RWPE2 (cell line): Measurements from ENCODE around the gene TNIP3.
"Not testable (repeated sequence)": the region's sequence is repeated elsewhere in the genome, so short reads cannot be mapped to it uniquely, and the experiment has no call there.

ENCODE experiments used
- ATAC-seq: fragments of 200-7000 bp; cut with Tn5 transposase; 3 replicates; pipeline ENCODE4 v1.9.1; 2021; ENCODE audit warnings: low read depth
- DNase-seq: peaks from one replicate; pipeline ENCODE4 v3.0.0-alpha.2; 2020; ENCODE audit warnings: low spot score
- H3K27ac ChIP-seq: fragments of 450-650 bp; 2 replicates; pipeline ENCODE4 v1.5.1; 2017; ENCODE audit warnings: mild to moderate bottlenecking; ENCODE audit not compliant: poor library complexity, severe bottlenecking
- H3K27me3 ChIP-seq: fragments of 250-450 bp; sonication (Bioruptor Pico); 2 replicates; pipeline ENCODE4 v1.5.1; 2021; ENCODE audit warnings: mild to moderate bottlenecking, moderate library complexity; ENCODE audit not compliant: insufficient read depth, poor library complexity, severe bottlenecking
- H3K36me3 ChIP-seq: fragments of 250-450 bp; sonication (Bioruptor Pico); 2 replicates; pipeline ENCODE4 v1.5.1; 2020; ENCODE audit warnings: low read depth, mild to moderate bottlenecking, moderate library complexity
- H3K4me1 ChIP-seq: fragments of 250-450 bp; sonication (Bioruptor Pico); 2 replicates; pipeline ENCODE4 v1.5.1; 2021; ENCODE audit warnings: mild to moderate bottlenecking, moderate library complexity; ENCODE audit not compliant: insufficient read depth, poor library complexity, severe bottlenecking
- H3K4me3 ChIP-seq: fragments of 250-450 bp; sonication (Bioruptor Pico); 2 replicates; pipeline ENCODE4 v1.5.1; 2021; ENCODE audit warnings: mild to moderate bottlenecking, moderate library complexity; ENCODE audit not compliant: severe bottlenecking
- H3K9me3 ChIP-seq: fragments of 250-450 bp; sonication (Bioruptor Pico); 2 replicates; pipeline ENCODE4 v1.5.1; 2021; ENCODE audit warnings: mild to moderate bottlenecking, moderate library complexity; ENCODE audit not compliant: severe bottlenecking
- TF ChIP-seq, protein P1 (sequence below): fragments of 450-650 bp; IDR thresholded peaks from one replicate; pipeline ENCODE4 v1.5.1; 2017; ENCODE audit warnings: mild to moderate bottlenecking, moderate library complexity; ENCODE audit not compliant: poor library complexity, severe bottlenecking

Gene TNIP3

GRCh38 chr4:121164291-121164690 is at the start of gene TNIP3:
TSS of gene TNIP3 (minus strand) at chr4:121164321. CDS start at chr4:121164125, 196 bp downstream.
- Histone ChIP-seq H3K36me3 (no peaks in the 10 kb centered on the region), H3K4me3 (no peak within 1 kb of the TSS), H3K27ac (no peak within 1 kb of the TSS), H3K9me3 (no peaks in the 10 kb centered on the region), H3K4me1 (peaks cover 3% of the 10 kb centered on the region), H3K27me3 (no peaks in the 10 kb centered on the region)
- TF ChIP-seq, protein P1, sequence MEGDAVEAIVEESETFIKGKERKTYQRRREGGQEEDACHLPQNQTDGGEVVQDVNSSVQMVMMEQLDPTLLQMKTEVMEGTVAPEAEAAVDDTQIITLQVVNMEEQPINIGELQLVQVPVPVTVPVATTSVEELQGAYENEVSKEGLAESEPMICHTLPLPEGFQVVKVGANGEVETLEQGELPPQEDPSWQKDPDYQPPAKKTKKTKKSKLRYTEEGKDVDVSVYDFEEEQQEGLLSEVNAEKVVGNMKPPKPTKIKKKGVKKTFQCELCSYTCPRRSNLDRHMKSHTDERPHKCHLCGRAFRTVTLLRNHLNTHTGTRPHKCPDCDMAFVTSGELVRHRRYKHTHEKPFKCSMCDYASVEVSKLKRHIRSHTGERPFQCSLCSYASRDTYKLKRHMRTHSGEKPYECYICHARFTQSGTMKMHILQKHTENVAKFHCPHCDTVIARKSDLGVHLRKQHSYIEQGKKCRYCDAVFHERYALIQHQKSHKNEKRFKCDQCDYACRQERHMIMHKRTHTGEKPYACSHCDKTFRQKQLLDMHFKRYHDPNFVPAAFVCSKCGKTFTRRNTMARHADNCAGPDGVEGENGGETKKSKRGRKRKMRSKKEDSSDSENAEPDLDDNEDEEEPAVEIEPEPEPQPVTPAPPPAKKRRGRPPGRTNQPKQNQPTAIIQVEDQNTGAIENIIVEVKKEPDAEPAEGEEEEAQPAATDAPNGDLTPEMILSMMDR, result no peak
- DNase-seq, result no peak
- ATAC-seq, result peak; percentile 92

DNA sequence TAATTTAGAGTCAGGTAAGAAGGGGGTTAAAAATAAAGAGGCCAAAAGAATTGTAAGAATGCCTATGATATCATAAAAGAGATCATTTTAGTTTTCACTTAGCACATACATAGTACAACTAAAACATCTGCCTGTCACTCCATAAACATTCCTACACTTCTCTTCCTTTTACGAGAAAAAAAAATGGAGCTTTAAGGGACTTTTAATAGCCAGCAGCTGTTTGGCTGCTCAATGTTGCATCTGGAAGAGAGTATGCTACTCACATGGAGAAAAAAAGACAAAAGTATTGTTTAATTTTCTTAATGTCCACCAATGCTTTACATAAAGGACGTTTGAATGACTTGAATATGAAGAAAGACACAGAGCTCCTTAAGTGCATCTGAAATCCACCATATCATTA is 48.7 kb upstream of the TNIP3 start:
- DNase-seq, result no peak
- no peak overlapping the region for H3K27ac ChIP-seq

GRCh38 chr4:121209171-121209570 is 45.0 kb upstream of the TNIP3 start:
- TF ChIP-seq, protein P1, result no peak

More for the DNA sequence above, 48.7 kb upstream of the TNIP3 start:
- Histone ChIP-seq H3K27me3 (no peaks in the 10 kb centered on the region), H3K36me3 (no peaks in the 10 kb centered on the region), H3K4me1 (no peaks in the 10 kb centered on the region), H3K9me3 (no peaks in the 10 kb centered on the region), H3K4me3 (no peak overlapping the region)
- ATAC-seq, result no peak
- TF ChIP-seq, protein P1, result no peak

DNA sequence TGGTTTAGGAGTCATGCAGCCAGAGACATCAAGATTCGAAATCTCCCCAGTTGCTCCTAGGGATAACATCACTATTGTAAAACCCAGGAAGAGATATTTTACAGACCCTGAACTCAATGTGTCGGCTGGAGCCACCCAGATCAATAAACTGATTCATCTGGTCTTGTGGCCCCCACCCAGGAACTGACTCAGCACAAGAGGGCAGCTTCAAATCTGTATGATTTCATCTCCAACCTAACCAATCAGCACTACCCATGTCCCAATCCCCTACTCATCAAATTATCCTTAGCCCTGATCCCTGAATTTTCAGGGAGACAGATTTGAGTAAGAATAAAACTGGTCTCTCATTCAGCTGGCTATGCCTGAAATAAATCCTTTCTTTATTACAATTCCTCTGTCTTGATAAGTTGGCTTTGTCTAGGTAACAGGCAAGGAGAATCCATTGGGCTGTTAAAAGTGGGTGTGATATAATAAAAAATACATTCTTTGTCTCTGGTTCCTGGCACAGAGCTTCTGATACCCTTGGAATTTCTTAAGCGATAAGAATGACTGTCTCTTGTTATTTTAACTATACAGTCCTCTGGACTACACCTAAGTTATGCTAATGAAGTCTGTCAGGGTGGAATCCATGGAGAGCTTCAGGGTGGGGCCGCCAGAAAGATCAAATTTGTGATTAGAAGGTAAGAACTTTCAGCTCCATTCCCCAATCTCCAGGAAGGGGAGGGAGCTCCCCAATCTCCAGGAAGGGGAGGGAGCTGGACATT is 44.3 kb upstream of the TNIP3 start:
- no peak overlapping the region for H3K4me3 ChIP-seq

More at GRCh38 chr4:121209171-121209570, 45.0 kb upstream of the TNIP3 start:
- Histone ChIP-seq H3K36me3 (no peaks in the 10 kb centered on the region), H3K4me3 (no peak overlapping the region), H3K27me3 (no peaks in the 10 kb centered on the region), H3K4me1 (no peaks in the 10 kb centered on the region), H3K9me3 (no peaks in the 10 kb centered on the region), H3K27ac (no peak overlapping the region)
- ATAC-seq (no peak), DNase-seq (no peak)

DNA sequence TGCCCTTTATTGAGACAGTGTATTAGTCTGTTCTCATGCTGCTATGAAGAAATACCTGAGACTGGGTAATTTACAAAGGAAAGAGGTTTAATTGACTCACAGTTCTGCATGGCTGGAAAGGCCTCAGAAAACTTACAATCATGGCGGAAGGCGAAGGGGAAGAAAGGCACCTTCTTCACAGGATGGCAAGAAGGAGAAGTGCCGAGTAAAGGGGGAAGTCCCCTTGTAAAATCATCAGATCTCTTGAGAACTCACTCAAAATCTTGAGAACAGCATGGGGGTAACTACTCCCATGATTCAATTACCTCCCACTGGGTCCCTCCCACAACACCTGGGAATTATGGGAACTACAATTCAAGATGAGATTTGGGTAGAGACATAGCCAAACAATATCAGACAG is 41.7 kb upstream of the TNIP3 start:
- H3K27ac ChIP-seq, H3K27me3 ChIP-seq, H3K4me3 ChIP-seq, H3K4me1 ChIP-seq, ATAC-seq, H3K36me3 ChIP-seq, DNase-seq, H3K9me3 ChIP-seq: not testable (repeated sequence)

More for the DNA sequence above, 44.3 kb upstream of the TNIP3 start:
- DNase-seq (no peak), ATAC-seq (no peak)
- TF ChIP-seq, protein P1, result no peak
- no peaks in the 10 kb centered on the region for H3K9me3 ChIP-seq
- H3K27me3 ChIP-seq, result no peaks in the 10 kb centered on the region
- H3K27ac ChIP-seq, result no peak overlapping the region
- H3K36me3 ChIP-seq, result no peaks in the 10 kb centered on the region
- H3K4me1 ChIP-seq, result no peaks in the 10 kb centered on the region
